D721Med (cell line): Measurements from ENCODE around the gene DDX54.

Experiments
- DNase-seq: peaks from one replicate; pipeline ENCODE4 v3.0.0; 2011; ENCODE audit warnings: low spot score; ENCODE audit not compliant: insufficient read length
- FAIRE-seq: peaks from 2 replicates; lab custom pipeline; 2011; peaks lifted over from hg19 to GRCh38; lab: Jason Lieb, UNC
- CTCF ChIP-seq: IDR thresholded peaks from 2 replicates; pipeline ENCODE4 v1.5.1; 2012; ENCODE audit warnings: mild to moderate bottlenecking, control low read depth; ENCODE audit not compliant: insufficient read depth; ENCODE audit errors: missing control alignments

Gene DDX54

GRCh38 chr12:113231235-113232088 lies 46.2 kb upstream of the DDX54 start:
- FAIRE-seq = no peak
- DNase-seq = no peak
- TF ChIP-seq CTCF = no peak

- DNase-seq = no peak
- no peak for TF ChIP-seq CTCF
- FAIRE-seq = no peak
Observed at GRCh38 chr12:113230315-113231234, 45.3 kb upstream of the DDX54 start.

GRCh38 chr12:113228394-113229028 lies 43.2 kb upstream of the DDX54 start:
- TF ChIP-seq CTCF = no peak
- no peak for FAIRE-seq

GRCh38 chr12:113227686-113228391 lies 42.6 kb upstream of the DDX54 start:
- TF ChIP-seq CTCF = no peak

More at GRCh38 chr12:113228394-113229028, 43.2 kb upstream of the DDX54 start:
- no peak for DNase-seq

GRCh38 chr12:113226696-113227568 lies 41.7 kb upstream of the DDX54 start:
- FAIRE-seq (no peak), DNase-seq (no peak)
- no peak for TF ChIP-seq CTCF

More at GRCh38 chr12:113227686-113228391, 42.6 kb upstream of the DDX54 start:
- FAIRE-seq = no peak
- no peak for DNase-seq
